Activated CD8-positive, alpha-beta memory T cell treated with anti-CD3 and anti-CD28 coated beads for 4 hours (primary cell): Measurements from ENCODE around the gene CHKA.
"Not testable (repeated sequence)": the region's sequence is repeated elsewhere in the genome, so short reads cannot be mapped to it uniquely, and the experiment has no call there.

Source experiments
- DNase-seq, 2 donors: peaks; one replicate each; pipeline ENCODE4 v3.0.0-alpha.2; 2020; ENCODE audit warnings: low read depth in 2 of 2

Gene CHKA

GRCh38 chr11:68116126-68116525, 5.1 kb downstream of the CHKA start:
- DNase-seq: no peak

DNA sequence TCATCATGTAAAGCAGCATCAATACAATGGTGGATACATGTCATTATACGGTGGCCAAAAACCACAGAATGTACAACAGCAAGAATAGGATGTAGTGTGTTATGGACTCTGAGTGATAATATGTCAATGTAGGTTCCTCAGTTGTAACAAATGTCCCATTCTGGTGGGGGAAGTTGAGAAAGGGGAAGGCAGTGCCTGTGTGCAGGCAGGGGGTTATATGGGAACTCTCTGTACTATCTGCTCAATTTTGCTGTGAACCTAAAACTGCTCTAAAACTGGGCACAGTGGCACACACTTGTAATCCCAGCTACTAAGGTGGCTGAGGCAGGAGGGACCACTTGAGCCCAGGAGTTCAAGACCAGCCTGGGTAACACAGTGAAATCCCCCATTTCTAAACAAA, 5.9 kb downstream of the CHKA start:
- DNase-seq: no peak

DNA sequence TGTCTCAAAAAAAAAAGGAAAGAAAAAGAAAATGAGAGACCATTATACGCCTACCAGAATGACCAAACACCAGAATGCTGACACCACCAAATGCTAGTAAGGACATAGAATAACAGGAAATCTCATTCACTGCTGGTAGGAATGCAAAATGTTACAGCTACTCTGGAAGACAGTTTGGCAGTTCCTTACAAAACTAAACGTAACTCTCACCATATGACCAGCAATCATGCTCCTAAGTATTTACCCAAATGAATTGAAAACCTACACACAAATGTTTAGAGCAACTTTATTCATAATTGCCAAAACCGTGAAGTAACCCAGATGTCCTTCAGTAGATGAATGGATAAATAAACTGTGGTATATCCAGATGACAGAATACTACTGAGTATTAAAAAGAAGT, 7.2 kb downstream of the CHKA start:
- no peak for DNase-seq

- no peak for DNase-seq
Measured at GRCh38 chr11:68107689-68108088, 13.5 kb downstream of the CHKA start.

DNA sequence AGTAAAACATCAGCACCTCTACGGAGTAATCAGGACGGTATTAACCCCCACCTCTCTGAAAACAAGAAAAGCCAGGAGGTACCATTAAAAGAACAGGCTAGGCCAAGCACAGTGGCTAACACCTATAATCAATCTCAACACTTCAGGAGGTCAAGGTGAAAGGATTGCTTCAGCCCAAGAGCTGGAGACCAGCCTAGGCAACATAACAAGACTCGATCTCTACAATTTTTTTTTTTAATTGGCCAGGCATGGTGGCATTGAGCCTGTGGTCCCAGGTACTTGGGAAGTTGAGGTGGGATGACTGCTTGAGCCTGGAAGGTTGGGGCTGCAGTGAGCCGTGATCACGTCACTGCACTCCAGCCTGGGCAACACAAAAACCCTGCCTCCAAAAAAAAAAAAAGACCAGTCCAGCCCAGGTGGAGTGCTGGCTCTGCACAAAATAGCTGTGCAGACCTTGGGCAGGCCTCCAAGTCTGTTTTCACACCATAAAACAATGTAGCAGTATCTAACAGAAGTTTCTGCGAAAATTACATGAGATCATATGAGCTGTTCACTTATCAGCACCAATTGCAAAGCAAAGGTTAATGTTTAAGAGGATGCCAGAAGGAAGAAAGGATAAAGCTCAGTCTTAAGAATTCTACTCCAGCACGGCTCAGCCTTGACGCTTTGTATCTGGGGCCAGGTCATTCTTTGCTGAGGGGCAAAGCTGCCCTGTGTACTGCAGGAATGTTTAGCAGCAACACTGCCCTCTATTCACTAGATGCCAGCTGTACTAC, 14.8 kb downstream of the CHKA start:
- DNase-seq: no peak

DNA sequence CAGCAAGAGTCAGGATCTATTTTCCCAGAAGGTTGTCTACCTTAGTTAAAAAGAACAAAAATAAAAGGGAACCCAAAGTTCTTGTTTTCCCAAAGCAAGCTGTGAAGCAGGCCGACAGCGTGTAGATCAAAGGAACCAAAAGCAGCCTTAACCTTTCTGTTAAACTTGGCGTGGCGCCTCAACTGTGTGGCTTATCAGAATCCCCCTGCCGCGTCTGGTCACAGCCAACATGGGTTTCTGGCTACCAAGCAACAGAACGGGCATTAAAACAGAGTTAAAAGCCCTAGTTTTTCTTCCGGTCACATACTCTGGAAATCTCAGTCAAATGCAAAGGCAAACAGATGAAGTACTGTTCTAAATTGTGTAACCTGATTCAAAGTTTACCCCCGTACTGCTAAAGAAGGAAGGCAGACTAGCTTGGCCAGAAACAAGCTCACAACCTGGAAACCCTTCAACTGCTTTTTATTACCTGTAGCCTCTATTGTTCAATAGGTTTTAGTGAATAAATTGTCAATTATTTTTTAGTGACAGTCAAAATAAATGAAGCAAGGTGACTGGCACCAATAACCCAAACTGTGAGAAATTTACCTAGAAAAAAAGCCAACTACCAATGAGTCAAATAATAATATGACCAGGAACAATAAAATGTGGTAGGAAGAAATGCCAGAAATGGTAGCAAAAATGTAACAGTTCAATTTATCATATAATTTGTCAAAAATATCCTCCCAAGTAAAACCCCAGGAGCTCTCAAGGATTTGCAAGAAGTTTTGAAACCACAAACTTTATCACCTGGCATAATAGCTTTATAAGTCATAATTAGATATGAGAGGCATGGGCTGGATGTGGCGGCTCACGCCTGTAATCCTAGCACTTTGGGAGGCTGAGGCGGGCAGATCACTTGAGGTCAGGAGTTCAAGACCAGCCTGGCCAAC, 21.4 kb downstream of the CHKA start:
- DNase-seq: peak in 1 of 2 donors; percentile 5

GRCh38 chr11:68099057-68099456, 22.1 kb downstream of the CHKA start:
- DNase-seq: no peak

DNA sequence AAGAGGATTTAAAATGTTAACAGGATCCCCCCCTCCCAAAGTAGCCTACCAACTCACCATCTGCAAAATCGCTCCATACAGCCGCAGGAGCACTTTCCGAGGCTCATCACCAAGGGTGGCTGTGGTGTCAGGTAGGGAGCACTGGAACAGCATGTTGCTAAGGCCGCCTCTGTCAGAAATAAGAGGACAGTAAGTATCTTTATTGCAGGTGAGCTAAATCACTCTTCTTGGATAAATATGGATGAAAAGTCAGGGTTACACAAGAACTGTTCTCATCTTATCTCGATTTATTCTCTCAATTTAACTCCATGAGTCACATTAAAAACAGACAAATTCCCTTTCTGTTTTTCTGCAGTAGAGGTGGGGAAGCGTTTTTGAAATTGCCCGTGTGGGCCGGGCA, 24.2 kb downstream of the CHKA start:
- no peak for DNase-seq

- DNase-seq: no peak
Measured at GRCh38 chr11:68093565-68093964, 27.6 kb downstream of the CHKA start.

DNA sequence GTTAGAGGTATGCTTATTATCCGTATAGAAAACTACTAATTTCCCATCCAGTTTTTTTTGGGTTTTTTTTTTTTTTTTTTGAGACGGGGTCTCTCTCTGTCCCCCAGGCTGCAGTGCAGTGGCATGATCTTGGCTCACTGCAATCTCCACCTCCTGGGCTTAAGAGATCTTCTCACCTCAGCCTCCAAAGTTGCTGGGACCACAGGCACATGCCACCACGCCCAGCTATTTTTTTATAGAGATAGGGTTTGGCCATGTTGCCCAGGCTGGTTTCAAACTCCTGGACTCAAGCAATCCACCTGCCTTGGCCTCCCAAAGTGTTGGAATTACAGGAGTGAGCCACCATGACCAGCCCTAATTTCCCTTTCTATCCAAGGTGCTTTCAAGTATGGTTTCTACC, 28.2 kb downstream of the CHKA start:
- DNase-seq: not testable (repeated sequence)

GRCh38 chr11:68092411-68092810, 28.8 kb downstream of the CHKA start:
- DNase-seq: no peak

GRCh38 chr11:68090706-68091105, 30.5 kb downstream of the CHKA start:
- DNase-seq: peak in 1 of 2 donors; percentile 0

- DNase-seq: no peak
Measured at GRCh38 chr11:68090287-68090686, 30.9 kb downstream of the CHKA start.

DNA sequence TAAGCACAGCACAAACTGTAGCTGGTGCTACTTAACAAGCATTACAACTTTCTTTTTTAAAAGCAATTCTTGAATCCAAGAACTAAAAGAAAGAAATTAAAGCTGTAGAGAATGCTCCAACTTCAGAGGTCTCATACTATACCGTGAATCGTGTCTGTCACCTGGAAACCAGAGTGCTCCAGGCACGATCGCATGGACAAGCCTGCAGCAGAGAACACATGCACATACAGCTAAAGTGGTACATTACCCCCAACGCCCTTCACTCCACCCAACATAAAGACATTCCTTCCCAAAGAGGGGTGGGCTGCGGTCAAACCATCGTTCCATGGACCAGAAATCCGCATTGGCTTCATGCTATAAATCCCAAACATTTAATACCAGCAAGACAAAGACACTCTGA, 31.5 kb downstream of the CHKA start:
- no peak for DNase-seq

GRCh38 chr11:68083517-68083916, 37.7 kb downstream of the CHKA start:
- DNase-seq: no peak

DNA sequence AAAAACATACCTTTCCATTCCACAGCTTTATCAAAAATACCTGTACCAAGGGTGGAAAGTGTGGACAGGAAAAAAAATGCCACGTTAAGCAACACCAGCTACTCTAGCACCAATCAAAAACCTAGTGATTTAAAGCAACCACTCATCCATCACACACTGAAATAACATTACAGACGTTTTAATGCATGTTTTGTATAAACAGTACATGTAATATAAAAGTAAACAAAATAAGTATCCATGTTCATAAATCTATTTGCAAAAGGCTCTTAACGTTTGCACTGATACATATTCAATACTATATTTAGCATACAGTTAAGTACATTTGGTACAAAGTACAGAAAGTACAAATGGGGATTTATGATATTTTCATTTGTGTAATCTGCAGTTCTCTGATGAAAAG, 38.7 kb downstream of the CHKA start:
- no peak for DNase-seq

- no peak for DNase-seq
Measured at GRCh38 chr11:68081691-68082090, 39.5 kb downstream of the CHKA start.

GRCh38 chr11:68080860-68081259, 40.3 kb downstream of the CHKA start:
- no peak for DNase-seq

DNA sequence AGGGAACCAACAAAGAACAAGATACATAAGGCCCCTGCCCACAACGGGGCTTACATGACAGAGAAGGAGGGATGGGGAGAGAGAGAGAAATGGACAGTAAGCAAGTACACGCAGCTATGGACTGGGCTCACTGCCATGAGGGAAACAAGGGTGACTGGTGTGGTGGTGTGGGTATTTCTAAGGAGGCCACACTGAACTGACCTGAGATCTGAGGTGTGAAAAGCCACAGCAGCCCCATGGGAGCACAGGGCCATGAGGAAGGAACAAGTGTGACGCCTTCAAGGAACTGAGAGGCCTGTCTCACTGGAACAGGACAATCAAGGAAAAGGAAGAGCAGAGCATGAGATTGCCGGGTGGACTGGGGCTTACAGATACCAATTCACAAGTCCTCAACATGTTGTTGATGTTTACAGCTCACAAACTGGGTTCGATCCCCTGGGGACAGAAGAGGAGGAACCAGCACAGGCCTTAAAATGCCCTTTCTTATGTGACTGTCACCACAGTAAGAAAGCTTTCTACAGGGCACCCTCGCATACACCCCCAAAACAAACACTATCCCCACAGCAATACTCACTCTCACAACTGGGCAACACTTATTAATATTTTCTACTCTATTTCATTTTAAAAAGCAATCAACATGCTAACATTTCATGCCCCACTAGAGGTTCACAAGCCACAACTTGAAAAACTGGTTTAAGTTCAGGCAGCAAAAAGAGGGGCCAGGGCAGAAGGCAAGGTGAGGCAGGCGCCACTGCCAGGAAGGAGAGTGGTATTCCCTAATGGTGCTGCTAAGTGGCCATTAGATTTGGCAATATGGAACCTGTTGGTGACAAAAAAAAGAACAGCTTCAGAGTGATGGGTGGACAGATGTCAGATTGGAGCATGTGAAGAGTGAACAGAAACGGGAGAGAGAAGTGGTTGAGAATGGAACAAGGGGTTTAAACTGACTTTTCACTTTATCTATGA, 43.3 kb downstream of the CHKA start:
- no peak for DNase-seq

GRCh38 chr11:68076371-68077042, 44.7 kb downstream of the CHKA start:
- DNase-seq: no peak
